Activated CD8-positive, alpha-beta T cell treated with anti-CD3 and anti-CD28 coated beads, Interleukin-2, amount 10 ng/mL, durations not matched to agents 7 days and 5 days (primary cell): Measurements from ENCODE around the gene ARID2. TPM values are rescaled to one million over a fixed set of nuclear protein-coding genes. Genes with fewer than 3 reads are reported as not detected.

Source experiments
- ATAC-seq: fragments of 150-1000 bp; cut with Tn5 transposase; one replicate; pipeline ENCODE4 v1.10.0; 2021; ENCODE audit warnings: moderate library complexity
- CTCF ChIA-PET: fragments of 350-600 bp; sonication (Branson Sonifier 250); formaldehyde crosslinking; loops from one replicate; lab custom pipeline; 2021; ENCODE audit warnings: antibody characterized with exemption; lab: Charles Lee
- POLR2A ChIA-PET: fragments of 350-600 bp; sonication (Branson Sonifier 250); formaldehyde crosslinking; loops from one replicate; lab custom pipeline; 2021; ENCODE audit warnings: antibody characterized with exemption; lab: Charles Lee
- DNase-seq: peaks from one replicate; pipeline ENCODE4 v3.0.0-alpha.2; 2020
- H3K27ac Mint-ChIP-seq: one replicate; pipeline ENCODE4 v1.8.0; 2021; ENCODE audit warnings: mild to moderate bottlenecking, mixed read lengths
- H3K27me3 Mint-ChIP-seq: one replicate; pipeline ENCODE4 v1.8.0; 2021; ENCODE audit warnings: low read depth, mixed read lengths
- H3K36me3 Mint-ChIP-seq: one replicate; pipeline ENCODE4 v1.8.0; 2021; ENCODE audit warnings: low read depth, mixed read lengths
- H3K4me1 Mint-ChIP-seq: one replicate; pipeline ENCODE4 v1.8.0; 2021; ENCODE audit warnings: low read depth, mixed read lengths
- H3K4me3 Mint-ChIP-seq: one replicate; pipeline ENCODE4 v1.8.0; 2021; ENCODE audit warnings: mild to moderate bottlenecking, mixed read lengths
- H3K9me3 Mint-ChIP-seq: one replicate; pipeline ENCODE4 v1.8.0; 2022; ENCODE audit warnings: mixed read lengths; ENCODE audit not compliant: insufficient read depth
- total RNA-seq, 2 experiments: library from RNA; stranded (reverse); gene quantifications; one replicate each; pipeline ENCODE4 v1.2.3, GENCODE V29; 2021

ARID2 gene
- total RNA-seq, 2 experiments from 2014 or later = 49.0 to 52.3 TPM

- H3K4me3 Mint-ChIP-seq = no peak overlapping the region
- H3K4me1 Mint-ChIP-seq = peaks cover 10% of the 10 kb centered on the region
- no peaks in the 10 kb centered on the region for H3K27me3 Mint-ChIP-seq
- no peak for DNase-seq
- POLR2A ChIA-PET = no interaction called here
- peaks cover 22% of the 10 kb centered on the region for H3K36me3 Mint-ChIP-seq
- ATAC-seq = no peak
- CTCF ChIA-PET = interaction anchor here (0.9 to 1.3 kb wide), 8 partner anchors 8 to 549 kb away, joined by 3 to 6 read pairs (median 4); partner anchors contain the start of gene ARID2
- H3K9me3 Mint-ChIP-seq = peaks cover 8% of the 10 kb centered on the region
- no peak overlapping the region for H3K27ac Mint-ChIP-seq
These were observed 33.9 kb downstream of the ARID2 start for GRCh38 chr12:45763381-45763780.

GRCh38 chr12:45768194-45768593, 38.7 kb downstream of the ARID2 start:
- DNase-seq (no peak), ATAC-seq (no peak)
- H3K4me1 Mint-ChIP-seq = peaks cover 15% of the 10 kb centered on the region
- no peak overlapping the region for H3K4me3 Mint-ChIP-seq
- peaks cover 8% of the 10 kb centered on the region for H3K9me3 Mint-ChIP-seq
- CTCF ChIA-PET = interaction anchor here (0.7 kb wide), 1 partner anchor 11 kb away, joined by 3 read pairs; no protein-coding TSS in a partner anchor
- POLR2A ChIA-PET = no interaction called here
- H3K27ac Mint-ChIP-seq = peak overlapping the region; percentile 13
- H3K27me3 Mint-ChIP-seq = no peaks in the 10 kb centered on the region
- H3K36me3 Mint-ChIP-seq = peaks cover 40% of the 10 kb centered on the region

- H3K27me3 Mint-ChIP-seq = no peaks in the 10 kb centered on the region
- ChIA-PET CTCF (no interaction called here), POLR2A (no interaction called here)
- H3K9me3 Mint-ChIP-seq = no peaks in the 10 kb centered on the region
- H3K27ac Mint-ChIP-seq = no peak overlapping the region
- H3K4me1 Mint-ChIP-seq = peaks cover 8% of the 10 kb centered on the region
- DNase-seq (no peak), ATAC-seq (no peak)
- no peak overlapping the region for H3K4me3 Mint-ChIP-seq
- peaks cover 23% of the 10 kb centered on the region for H3K36me3 Mint-ChIP-seq
These were observed 44.2 kb downstream of the ARID2 start for GRCh38 chr12:45773747-45774146.

GRCh38 chr12:45774508-45775162, 45.1 kb downstream of the ARID2 start:
- H3K4me1 Mint-ChIP-seq = peaks cover 8% of the 10 kb centered on the region
- no peak for ATAC-seq
- CTCF ChIA-PET = interaction anchor here (1.3 kb wide), 2 partner anchors 49 to 230 kb away, joined by 4 read pairs; no protein-coding TSS in a partner anchor

GRCh38 chr12:45775465-45775864, 46.0 kb downstream of the ARID2 start:
- H3K4me3 Mint-ChIP-seq = no peak overlapping the region
- H3K36me3 Mint-ChIP-seq = peaks cover 10% of the 10 kb centered on the region
- H3K9me3 Mint-ChIP-seq = no peaks in the 10 kb centered on the region
- no peak overlapping the region for H3K27ac Mint-ChIP-seq
- peaks cover 6% of the 10 kb centered on the region for H3K4me1 Mint-ChIP-seq
- H3K27me3 Mint-ChIP-seq = no peaks in the 10 kb centered on the region
- POLR2A ChIA-PET = no interaction called here
- DNase-seq (no peak), ATAC-seq (no peak)
- CTCF ChIA-PET = interaction anchor here (1.2 to 1.3 kb wide), 3 partner anchors 13 to 231 kb away, joined by 4 to 6 read pairs (median 4); no protein-coding TSS in a partner anchor

More at GRCh38 chr12:45774508-45775162, 45.1 kb downstream of the ARID2 start:
- POLR2A ChIA-PET = no interaction called here
- no peaks in the 10 kb centered on the region for H3K9me3 Mint-ChIP-seq
- H3K27me3 Mint-ChIP-seq = no peaks in the 10 kb centered on the region
- DNase-seq = no peak
- H3K36me3 Mint-ChIP-seq = peaks cover 15% of the 10 kb centered on the region
- H3K27ac Mint-ChIP-seq = no peak overlapping the region
- no peak overlapping the region for H3K4me3 Mint-ChIP-seq

GRCh38 chr12:45775964-45776363, 46.5 kb downstream of the ARID2 start:
- ATAC-seq = no peak
- POLR2A ChIA-PET = no interaction called here

GRCh38 chr12:45779936-45780335, 50.4 kb downstream of the ARID2 start:
- no peak overlapping the region for H3K4me3 Mint-ChIP-seq
- no peaks in the 10 kb centered on the region for H3K27me3 Mint-ChIP-seq
- ChIA-PET CTCF (no interaction called here), POLR2A (no interaction called here)
- peaks cover 9% of the 10 kb centered on the region for H3K36me3 Mint-ChIP-seq
- no peak for ATAC-seq
- no peaks in the 10 kb centered on the region for H3K9me3 Mint-ChIP-seq
- no peak overlapping the region for H3K27ac Mint-ChIP-seq
- no peak for DNase-seq
- no peaks in the 10 kb centered on the region for H3K4me1 Mint-ChIP-seq

More at GRCh38 chr12:45775964-45776363, 46.5 kb downstream of the ARID2 start:
- no peaks in the 10 kb centered on the region for H3K9me3 Mint-ChIP-seq
- H3K27me3 Mint-ChIP-seq = no peaks in the 10 kb centered on the region
- no peak overlapping the region for H3K27ac Mint-ChIP-seq
- H3K36me3 Mint-ChIP-seq = peaks cover 9% of the 10 kb centered on the region
- CTCF ChIA-PET = interaction anchor here (1.2 to 1.3 kb wide), 3 partner anchors 13 to 232 kb away, joined by 4 to 6 read pairs (median 4); no protein-coding TSS in a partner anchor
- no peak overlapping the region for H3K4me3 Mint-ChIP-seq
- H3K4me1 Mint-ChIP-seq = peaks cover 5% of the 10 kb centered on the region
- no peak for DNase-seq

GRCh38 chr12:45781080-45781479, 51.6 kb downstream of the ARID2 start:
- H3K4me3 Mint-ChIP-seq = no peak overlapping the region
- POLR2A ChIA-PET = no interaction called here
- no peaks in the 10 kb centered on the region for H3K27me3 Mint-ChIP-seq
- ATAC-seq = no peak
- CTCF ChIA-PET = no interaction called here
- peaks cover 5% of the 10 kb centered on the region for H3K36me3 Mint-ChIP-seq
- no peaks in the 10 kb centered on the region for H3K9me3 Mint-ChIP-seq
- no peaks in the 10 kb centered on the region for H3K4me1 Mint-ChIP-seq
- no peak for DNase-seq
- H3K27ac Mint-ChIP-seq = no peak overlapping the region

GRCh38 chr12:45785315-45785714, 55.8 kb downstream of the ARID2 start:
- no peak for DNase-seq
- CTCF ChIA-PET = interaction anchor here (1.4 kb wide), 1 partner anchor 242 kb away, joined by 4 read pairs; no protein-coding TSS in a partner anchor
- no peak overlapping the region for H3K4me3 Mint-ChIP-seq

GRCh38 chr12:45789025-45789424, 59.5 kb downstream of the ARID2 start:
- ChIA-PET CTCF (no interaction called here), POLR2A (no interaction called here)
- ATAC-seq (no peak), DNase-seq (no peak)
- H3K36me3 Mint-ChIP-seq = peaks cover 3% of the 10 kb centered on the region
- no peaks in the 10 kb centered on the region for H3K27me3 Mint-ChIP-seq
- H3K4me1 Mint-ChIP-seq = no peaks in the 10 kb centered on the region
- no peaks in the 10 kb centered on the region for H3K9me3 Mint-ChIP-seq
- H3K27ac Mint-ChIP-seq = no peak overlapping the region
- no peak overlapping the region for H3K4me3 Mint-ChIP-seq

More at GRCh38 chr12:45785315-45785714, 55.8 kb downstream of the ARID2 start:
- POLR2A ChIA-PET = no interaction called here
- Mint-ChIP-seq H3K36me3 (no peaks in the 10 kb centered on the region), H3K27ac (no peak overlapping the region), H3K4me1 (no peaks in the 10 kb centered on the region), H3K27me3 (no peaks in the 10 kb centered on the region), H3K9me3 (no peaks in the 10 kb centered on the region)
- no peak for ATAC-seq

- no peak for ATAC-seq
These were observed 64.9 kb downstream of the ARID2 start for GRCh38 chr12:45794422-45794821.

GRCh38 chr12:45801625-45802024, 72.1 kb downstream of the ARID2 start:
- POLR2A ChIA-PET = no interaction called here
- Mint-ChIP-seq H3K4me1 (no peaks in the 10 kb centered on the region), H3K4me3 (no peak overlapping the region), H3K27me3 (no peaks in the 10 kb centered on the region), H3K27ac (no peak overlapping the region), H3K36me3 (peaks cover 16% of the 10 kb centered on the region), H3K9me3 (no peaks in the 10 kb centered on the region)
- no peak for DNase-seq
- CTCF ChIA-PET = no interaction called here
- ATAC-seq = no peak

More at GRCh38 chr12:45794422-45794821, 64.9 kb downstream of the ARID2 start:
- H3K4me1 Mint-ChIP-seq = no peaks in the 10 kb centered on the region
- no peak overlapping the region for H3K27ac Mint-ChIP-seq
- H3K4me3 Mint-ChIP-seq = no peak overlapping the region
- H3K27me3 Mint-ChIP-seq = no peaks in the 10 kb centered on the region
- no peak for DNase-seq
- POLR2A ChIA-PET = no interaction called here
- H3K9me3 Mint-ChIP-seq = no peaks in the 10 kb centered on the region
- H3K36me3 Mint-ChIP-seq = peaks cover 14% of the 10 kb centered on the region
- CTCF ChIA-PET = no interaction called here
